ENCODE data around the gene SERP2. TPM values are rescaled to one million over a fixed set of nuclear protein-coding genes. Genes with fewer than 3 reads are reported as not detected.
A peak's percentile ranks its signal among the peaks of the same experiment; 100 is the strongest.

The SERP2 gene
- total and polyA plus RNA-seq, 9 of the 15 experiments (the other 6 are each of a cell fraction or from before 2014, with no cell fraction given): 0.13 TPM; not detected in 8

DNA sequence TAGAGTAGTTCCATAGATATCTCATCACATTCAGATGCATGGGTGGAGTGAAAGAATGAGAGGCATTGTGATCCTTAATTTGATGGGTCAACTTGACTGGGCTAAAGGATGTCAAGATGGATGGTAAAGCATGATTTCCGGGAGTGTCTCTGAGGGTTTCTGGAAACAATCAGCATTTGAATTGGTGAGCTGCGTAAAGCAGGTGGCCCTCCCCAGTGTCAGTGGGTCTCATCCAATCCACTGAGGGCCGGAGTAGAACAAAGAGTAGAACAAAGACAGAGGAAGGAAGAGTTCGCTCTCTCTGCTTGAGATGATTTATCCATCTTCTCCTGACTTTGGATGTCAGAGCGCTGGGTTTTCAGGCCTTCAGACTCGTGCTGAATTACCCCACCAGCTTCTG lies 43.1 kb downstream of the SERP2 start (continued):
- TF ChIP-seq, protein P1, sequence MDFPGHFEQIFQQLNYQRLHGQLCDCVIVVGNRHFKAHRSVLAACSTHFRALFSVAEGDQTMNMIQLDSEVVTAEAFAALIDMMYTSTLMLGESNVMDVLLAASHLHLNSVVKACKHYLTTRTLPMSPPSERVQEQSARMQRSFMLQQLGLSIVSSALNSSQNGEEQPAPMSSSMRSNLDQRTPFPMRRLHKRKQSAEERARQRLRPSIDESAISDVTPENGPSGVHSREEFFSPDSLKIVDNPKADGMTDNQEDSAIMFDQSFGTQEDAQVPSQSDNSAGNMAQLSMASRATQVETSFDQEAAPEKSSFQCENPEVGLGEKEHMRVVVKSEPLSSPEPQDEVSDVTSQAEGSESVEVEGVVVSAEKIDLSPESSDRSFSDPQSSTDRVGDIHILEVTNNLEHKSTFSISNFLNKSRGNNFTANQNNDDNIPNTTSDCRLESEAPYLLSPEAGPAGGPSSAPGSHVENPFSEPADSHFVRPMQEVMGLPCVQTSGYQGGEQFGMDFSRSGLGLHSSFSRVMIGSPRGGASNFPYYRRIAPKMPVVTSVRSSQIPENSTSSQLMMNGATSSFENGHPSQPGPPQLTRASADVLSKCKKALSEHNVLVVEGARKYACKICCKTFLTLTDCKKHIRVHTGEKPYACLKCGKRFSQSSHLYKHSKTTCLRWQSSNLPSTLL (IDR thresholded peaks at IDR 0.05): no peak
- no peak for TF ChIP-seq NFE2 (IDR thresholded peaks at IDR 0.05; ENCODE audit: low read depth)

DNA sequence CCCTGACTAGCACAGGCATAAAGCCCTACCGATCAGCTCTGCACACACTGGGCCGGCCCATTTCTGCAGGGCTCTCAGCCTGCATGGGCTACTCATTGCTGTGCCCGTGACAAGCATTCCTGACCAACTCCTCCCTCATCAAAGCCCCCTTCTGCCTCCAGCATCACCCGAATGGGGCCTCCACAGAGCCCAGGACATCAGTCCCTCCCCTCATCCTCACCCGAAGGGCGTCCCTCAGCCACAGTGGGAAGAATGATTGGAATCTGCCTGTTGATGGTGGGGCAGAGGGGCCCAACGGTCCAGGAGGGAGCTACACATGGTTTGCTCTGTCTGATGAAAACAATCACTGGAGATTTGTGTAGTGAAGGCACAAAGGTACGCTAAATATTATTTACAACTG lies 43.8 kb downstream of the SERP2 start:
- 0 out of 2 replicates have a peak overlapping the region, but pooled peaks have one; percentile 79 for H2AFZ ChIP-seq (ENCODE audit: low read depth, low read length)
- intact Hi-C loops (cut with micrococcal nuclease): no loop called here
- POLR2A ChIA-PET: interaction anchor here (1.0 kb wide), 1 partner anchor 13 kb away, joined by 4 read pairs; no protein-coding TSS in a partner anchor

More for the DNA sequence above, 43.8 kb downstream of the SERP2 start:
- CTCF ChIA-PET (ENCODE audit: low intra/inter-chr PET ratio): no interaction called here
- Histone ChIP-seq H3K27ac (ENCODE audit: extremely low read depth, low read depth, low read length) (no peak overlapping the region), H3K9me3 (replicated peaks; ENCODE audit: control insufficient read depth, insufficient read depth, low read depth, low read length) (no peaks in the 10 kb centered on the region), H3K36me3 (ENCODE audit: control insufficient read depth, insufficient read depth, low read length) (no peaks in the 10 kb centered on the region), H3K4me2 (ENCODE audit: insufficient read depth, low read length) (no peak overlapping the region), H4K20me1 (replicated peaks; ENCODE audit: control insufficient read depth, insufficient read depth, low read length) (no peaks in the 10 kb centered on the region), H3K4me1 (replicated peaks in 1 of 2; ENCODE audit: control insufficient read depth in 2 of 2, insufficient read depth in 2 of 2, low read length in 2 of 2) (peaks cover 2 to 12% of the 10 kb centered on the region in 2 experiments; a peak in 4 of 5 replicates), H3K9ac (ENCODE audit: insufficient read depth in 1 of 2, low read depth in 2 of 2, low read length in 2 of 2) (no peak overlapping the region), H3K27me3 (ENCODE audit: control insufficient read depth in 2 of 2, insufficient read depth in 2 of 2, low read length in 2 of 2) (no peaks in the 10 kb centered on the region), H3K79me2 (ENCODE audit: control insufficient read depth, insufficient read depth, low read length) (no peaks in the 10 kb centered on the region), H3K4me3 (no peak overlapping the region), H3K9me1 (ENCODE audit: control insufficient read depth, insufficient read depth, low read length) (no peaks in the 10 kb centered on the region)
- FAIRE-seq (no peak), ATAC-seq (no peak), DNase-seq (ENCODE audit: extremely low read depth in 1 of 4, low spot score in 3 of 4) (no peak)
- WGBS (ENCODE audit: insufficient coverage, low coverage, missing lambda C conversion rate): 64% methylated on average over 7 of the region's 8 CpGs
- TF ChIP-seq, protein P2, sequence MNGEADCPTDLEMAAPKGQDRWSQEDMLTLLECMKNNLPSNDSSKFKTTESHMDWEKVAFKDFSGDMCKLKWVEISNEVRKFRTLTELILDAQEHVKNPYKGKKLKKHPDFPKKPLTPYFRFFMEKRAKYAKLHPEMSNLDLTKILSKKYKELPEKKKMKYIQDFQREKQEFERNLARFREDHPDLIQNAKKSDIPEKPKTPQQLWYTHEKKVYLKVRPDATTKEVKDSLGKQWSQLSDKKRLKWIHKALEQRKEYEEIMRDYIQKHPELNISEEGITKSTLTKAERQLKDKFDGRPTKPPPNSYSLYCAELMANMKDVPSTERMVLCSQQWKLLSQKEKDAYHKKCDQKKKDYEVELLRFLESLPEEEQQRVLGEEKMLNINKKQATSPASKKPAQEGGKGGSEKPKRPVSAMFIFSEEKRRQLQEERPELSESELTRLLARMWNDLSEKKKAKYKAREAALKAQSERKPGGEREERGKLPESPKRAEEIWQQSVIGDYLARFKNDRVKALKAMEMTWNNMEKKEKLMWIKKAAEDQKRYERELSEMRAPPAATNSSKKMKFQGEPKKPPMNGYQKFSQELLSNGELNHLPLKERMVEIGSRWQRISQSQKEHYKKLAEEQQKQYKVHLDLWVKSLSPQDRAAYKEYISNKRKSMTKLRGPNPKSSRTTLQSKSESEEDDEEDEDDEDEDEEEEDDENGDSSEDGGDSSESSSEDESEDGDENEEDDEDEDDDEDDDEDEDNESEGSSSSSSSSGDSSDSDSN (IDR thresholded peaks at IDR 0.05; ENCODE audit: borderline replicate concordance in 1 of 2, low read depth in 2 of 2, low read length in 2 of 2): no peak
- TF ChIP-seq, protein P3, sequence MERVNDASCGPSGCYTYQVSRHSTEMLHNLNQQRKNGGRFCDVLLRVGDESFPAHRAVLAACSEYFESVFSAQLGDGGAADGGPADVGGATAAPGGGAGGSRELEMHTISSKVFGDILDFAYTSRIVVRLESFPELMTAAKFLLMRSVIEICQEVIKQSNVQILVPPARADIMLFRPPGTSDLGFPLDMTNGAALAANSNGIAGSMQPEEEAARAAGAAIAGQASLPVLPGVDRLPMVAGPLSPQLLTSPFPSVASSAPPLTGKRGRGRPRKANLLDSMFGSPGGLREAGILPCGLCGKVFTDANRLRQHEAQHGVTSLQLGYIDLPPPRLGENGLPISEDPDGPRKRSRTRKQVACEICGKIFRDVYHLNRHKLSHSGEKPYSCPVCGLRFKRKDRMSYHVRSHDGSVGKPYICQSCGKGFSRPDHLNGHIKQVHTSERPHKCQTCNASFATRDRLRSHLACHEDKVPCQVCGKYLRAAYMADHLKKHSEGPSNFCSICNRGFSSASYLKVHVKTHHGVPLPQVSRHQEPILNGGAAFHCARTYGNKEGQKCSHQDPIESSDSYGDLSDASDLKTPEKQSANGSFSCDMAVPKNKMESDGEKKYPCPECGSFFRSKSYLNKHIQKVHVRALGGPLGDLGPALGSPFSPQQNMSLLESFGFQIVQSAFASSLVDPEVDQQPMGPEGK (CRISPR knock-in tag; IDR thresholded peaks at IDR 0.05; ENCODE audit: borderline replicate concordance): no peak
- no peak for TF ChIP-seq NFYB (IDR thresholded peaks at IDR 0.05; ENCODE audit: extremely low read depth, insufficient read length)
- no peak for TF ChIP-seq TAL1 (IDR thresholded peaks at IDR 0.05)
- TF ChIP-seq HDAC8 (tag; IDR thresholded peaks at IDR 0.05): no peak
- TF ChIP-seq HNRNPL (IDR thresholded peaks at IDR 0.05; ENCODE audit: low read depth, low read length): no peak
- TF ChIP-seq, protein P4, sequence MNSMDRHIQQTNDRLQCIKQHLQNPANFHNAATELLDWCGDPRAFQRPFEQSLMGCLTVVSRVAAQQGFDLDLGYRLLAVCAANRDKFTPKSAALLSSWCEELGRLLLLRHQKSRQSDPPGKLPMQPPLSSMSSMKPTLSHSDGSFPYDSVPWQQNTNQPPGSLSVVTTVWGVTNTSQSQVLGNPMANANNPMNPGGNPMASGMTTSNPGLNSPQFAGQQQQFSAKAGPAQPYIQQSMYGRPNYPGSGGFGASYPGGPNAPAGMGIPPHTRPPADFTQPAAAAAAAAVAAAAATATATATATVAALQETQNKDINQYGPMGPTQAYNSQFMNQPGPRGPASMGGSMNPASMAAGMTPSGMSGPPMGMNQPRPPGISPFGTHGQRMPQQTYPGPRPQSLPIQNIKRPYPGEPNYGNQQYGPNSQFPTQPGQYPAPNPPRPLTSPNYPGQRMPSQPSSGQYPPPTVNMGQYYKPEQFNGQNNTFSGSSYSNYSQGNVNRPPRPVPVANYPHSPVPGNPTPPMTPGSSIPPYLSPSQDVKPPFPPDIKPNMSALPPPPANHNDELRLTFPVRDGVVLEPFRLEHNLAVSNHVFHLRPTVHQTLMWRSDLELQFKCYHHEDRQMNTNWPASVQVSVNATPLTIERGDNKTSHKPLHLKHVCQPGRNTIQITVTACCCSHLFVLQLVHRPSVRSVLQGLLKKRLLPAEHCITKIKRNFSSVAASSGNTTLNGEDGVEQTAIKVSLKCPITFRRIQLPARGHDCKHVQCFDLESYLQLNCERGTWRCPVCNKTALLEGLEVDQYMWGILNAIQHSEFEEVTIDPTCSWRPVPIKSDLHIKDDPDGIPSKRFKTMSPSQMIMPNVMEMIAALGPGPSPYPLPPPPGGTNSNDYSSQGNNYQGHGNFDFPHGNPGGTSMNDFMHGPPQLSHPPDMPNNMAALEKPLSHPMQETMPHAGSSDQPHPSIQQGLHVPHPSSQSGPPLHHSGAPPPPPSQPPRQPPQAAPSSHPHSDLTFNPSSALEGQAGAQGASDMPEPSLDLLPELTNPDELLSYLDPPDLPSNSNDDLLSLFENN (IDR thresholded peaks at IDR 0.05; ENCODE audit: low read depth in 2 of 2, low read length in 2 of 2): no peak
- TF ChIP-seq ZEB2 (IDR thresholded peaks at IDR 0.05): no peak
- TF ChIP-seq ZNF175 (CRISPR knock-in tag; IDR thresholded peaks at IDR 0.05; ENCODE audit: low read depth): no peak
- no TSS peak for BruUV-seq (replicated peaks)
- in situ Hi-C loops (cut with MboI): no loop called here

Data from K562 (cell line).